ENCODE measurements around the gene BHLHE23.

The BHLHE23 gene

GRCh38 chr20:62972845-62973745, 33.7 kb downstream of the BHLHE23 start:
- Histone ChIP-seq H3K36me3 (ENCODE audit: control insufficient read depth in 4 of 4, insufficient read depth in 4 of 4, low read length in 3 of 4) (no peaks in the 10 kb centered on the region), H3K9me3 (ENCODE audit: control extremely low read depth in 1 of 5, control insufficient read depth in 4 of 5, insufficient read depth in 2 of 5, low read depth in 1 of 5, low read length in 4 of 5) (no peaks in the 10 kb centered on the region), H3K4me1 (ENCODE audit: control extremely low read depth in 1 of 4, control insufficient read depth in 4 of 4, insufficient read depth in 4 of 4, low read length in 3 of 4) (peaks cover 0 to 39% (median 21%) of the 10 kb centered on the region in 4 experiments), H3K4me3 (ENCODE audit: control insufficient read depth in 1 of 7, extremely low read depth in 1 of 7, insufficient read depth in 4 of 7, low read depth in 2 of 7, low read length in 6 of 7) (peak overlapping the region in 1 of 7 experiments; percentile 40), H3K27ac (ENCODE audit: insufficient read depth in 1 of 2, low read depth in 1 of 2, low read length in 2 of 2, poor library complexity in 1 of 2, severe bottlenecking in 2 of 2) (no peak overlapping the region), H3K27me3 (replicated peaks in 2 of 5; ENCODE audit: control insufficient read depth in 4 of 5, insufficient read depth in 5 of 5, low read length in 4 of 5) (peaks cover 0 to 42% (median 20%) of the 10 kb centered on the region in 5 experiments)
- DNase-seq: no peak
- ChIA-PET POLR2A (interaction anchor here (0.6 to 1.4 kb wide), 3 partner anchors 12 to 33 kb away, joined by 3 to 10 read pairs (median 3); partner anchors contain the start of gene BHLHE23), CTCF (interaction anchor here (0.6 to 1.8 kb wide), 16 partner anchors 8 to 207 kb away, joined by 3 to 16 read pairs (median 3); no protein-coding TSS in a partner anchor)
- 10% methylated on average over 36 of the region's 48 CpGs for WGBS (ENCODE audit: insufficient coverage)

GRCh38 chr20:62971950-62972844, 34.6 kb downstream of the BHLHE23 start:
- peaks cover 0 to 8% (median 2%) of the 10 kb centered on the region in 4 experiments for H3K36me3 ChIP-seq (ENCODE audit: control insufficient read depth in 4 of 4, insufficient read depth in 4 of 4, low read length in 3 of 4)
- H3K27ac ChIP-seq (ENCODE audit: insufficient read depth in 1 of 2, low read depth in 1 of 2, low read length in 2 of 2, poor library complexity in 1 of 2, severe bottlenecking in 2 of 2): no peak overlapping the region
- peak overlapping the region in 2 of 7 experiments; percentile 4 to 40 for H3K4me3 ChIP-seq (ENCODE audit: control insufficient read depth in 1 of 7, extremely low read depth in 1 of 7, insufficient read depth in 4 of 7, low read depth in 2 of 7, low read length in 6 of 7)
- DNase-seq: peak; percentile 85 to 91 (median 91)
- H3K27me3 ChIP-seq (replicated peaks in 2 of 5; ENCODE audit: control insufficient read depth in 4 of 5, insufficient read depth in 5 of 5, low read length in 4 of 5): peaks cover 0 to 42% (median 20%) of the 10 kb centered on the region in 5 experiments
- no peaks in the 10 kb centered on the region for H3K9me3 ChIP-seq (ENCODE audit: control extremely low read depth in 1 of 5, control insufficient read depth in 4 of 5, insufficient read depth in 2 of 5, low read depth in 1 of 5, low read length in 4 of 5)
- ChIA-PET POLR2A (interaction anchor here (0.6 to 1.4 kb wide), 3 partner anchors 13 to 33 kb away, joined by 3 to 10 read pairs (median 3); partner anchors contain the start of gene BHLHE23), CTCF (interaction anchor here (0.6 to 1.8 kb wide), 15 partner anchors 8 to 208 kb away, joined by 3 to 16 read pairs (median 3); no protein-coding TSS in a partner anchor)
- WGBS (ENCODE audit: insufficient coverage): 3% methylated on average over 31 of the region's 38 CpGs
- peaks cover 0 to 30% (median 13%) of the 10 kb centered on the region in 4 experiments for H3K4me1 ChIP-seq (ENCODE audit: control extremely low read depth in 1 of 4, control insufficient read depth in 4 of 4, insufficient read depth in 4 of 4, low read length in 3 of 4)

GRCh38 chr20:62971211-62971949, 35.4 kb downstream of the BHLHE23 start:
- 86% methylated on average over 10 of the region's 10 CpGs for WGBS (ENCODE audit: insufficient coverage)

GRCh38 chr20:62970307-62971210, 36.2 kb downstream of the BHLHE23 start:
- ChIA-PET CTCF (interaction anchor here (0.5 to 2.4 kb wide), 9 partner anchors 9 to 71 kb away, joined by 3 to 9 read pairs (median 4); no protein-coding TSS in a partner anchor), POLR2A (interaction anchor here (1.1 kb wide), 1 partner anchor 39 kb away, joined by 3 read pairs; no protein-coding TSS in a partner anchor)
- H3K27me3 ChIP-seq (replicated peaks in 2 of 5; ENCODE audit: control insufficient read depth in 4 of 5, insufficient read depth in 5 of 5, low read length in 4 of 5): peaks cover 0 to 42% (median 16%) of the 10 kb centered on the region in 5 experiments
- DNase-seq: no peak
- no peak overlapping the region for H3K27ac ChIP-seq (ENCODE audit: insufficient read depth in 1 of 2, low read depth in 1 of 2, low read length in 2 of 2, poor library complexity in 1 of 2, severe bottlenecking in 2 of 2)
- peaks cover 0 to 21% (median 11%) of the 10 kb centered on the region in 4 experiments for H3K36me3 ChIP-seq (ENCODE audit: control insufficient read depth in 4 of 4, insufficient read depth in 4 of 4, low read length in 3 of 4)
- no peaks in the 10 kb centered on the region for H3K9me3 ChIP-seq (ENCODE audit: control extremely low read depth in 1 of 5, control insufficient read depth in 4 of 5, insufficient read depth in 2 of 5, low read depth in 1 of 5, low read length in 4 of 5)
- H3K4me3 ChIP-seq (ENCODE audit: control insufficient read depth in 1 of 7, extremely low read depth in 1 of 7, insufficient read depth in 4 of 7, low read depth in 2 of 7, low read length in 6 of 7): no peak overlapping the region
- peaks cover 0 to 26% (median 15%) of the 10 kb centered on the region in 4 experiments for H3K4me1 ChIP-seq (ENCODE audit: control extremely low read depth in 1 of 4, control insufficient read depth in 4 of 4, insufficient read depth in 4 of 4, low read length in 3 of 4)
- 53% methylated on average over 29 of the region's 33 CpGs for WGBS (ENCODE audit: insufficient coverage)

More at GRCh38 chr20:62971211-62971949, 35.4 kb downstream of the BHLHE23 start:
- no peaks in the 10 kb centered on the region for H3K9me3 ChIP-seq (ENCODE audit: control extremely low read depth in 1 of 5, control insufficient read depth in 4 of 5, insufficient read depth in 2 of 5, low read depth in 1 of 5, low read length in 4 of 5)
- POLR2A ChIA-PET: no interaction called here
- H3K4me3 ChIP-seq (ENCODE audit: control insufficient read depth in 1 of 7, extremely low read depth in 1 of 7, insufficient read depth in 4 of 7, low read depth in 2 of 7, low read length in 6 of 7): no peak overlapping the region
- H3K36me3 ChIP-seq (ENCODE audit: control insufficient read depth in 4 of 4, insufficient read depth in 4 of 4, low read length in 3 of 4): peaks cover 0 to 16% (median 7%) of the 10 kb centered on the region in 4 experiments
- H3K4me1 ChIP-seq (ENCODE audit: control extremely low read depth in 1 of 4, control insufficient read depth in 4 of 4, insufficient read depth in 4 of 4, low read length in 3 of 4): peaks cover 0 to 24% (median 12%) of the 10 kb centered on the region in 4 experiments
- H3K27ac ChIP-seq (ENCODE audit: insufficient read depth in 1 of 2, low read depth in 1 of 2, low read length in 2 of 2, poor library complexity in 1 of 2, severe bottlenecking in 2 of 2): no peak overlapping the region
- peaks cover 0 to 42% (median 20%) of the 10 kb centered on the region in 5 experiments for H3K27me3 ChIP-seq (replicated peaks in 2 of 5; ENCODE audit: control insufficient read depth in 4 of 5, insufficient read depth in 5 of 5, low read length in 4 of 5)
- DNase-seq: no peak
- CTCF ChIA-PET: interaction anchor here (0.5 to 2.4 kb wide), 10 partner anchors 7 to 209 kb away, joined by 3 to 9 read pairs (median 4); no protein-coding TSS in a partner anchor

- WGBS (ENCODE audit: insufficient coverage): 88% methylated on average over 8 of the region's 8 CpGs
- Histone ChIP-seq H3K4me1 (ENCODE audit: control extremely low read depth in 1 of 4, control insufficient read depth in 4 of 4, insufficient read depth in 4 of 4, low read length in 3 of 4) (peaks cover 0 to 32% (median 18%) of the 10 kb centered on the region in 4 experiments), H3K9me3 (ENCODE audit: control extremely low read depth in 1 of 5, control insufficient read depth in 4 of 5, insufficient read depth in 2 of 5, low read depth in 1 of 5, low read length in 4 of 5) (no peaks in the 10 kb centered on the region), H3K36me3 (ENCODE audit: control insufficient read depth in 4 of 4, insufficient read depth in 4 of 4, low read length in 3 of 4) (peaks cover 0 to 27% (median 15%) of the 10 kb centered on the region in 4 experiments), H3K27me3 (replicated peaks in 2 of 5; ENCODE audit: control insufficient read depth in 4 of 5, insufficient read depth in 5 of 5, low read length in 4 of 5) (peaks cover 0 to 39% (median 14%) of the 10 kb centered on the region in 5 experiments), H3K27ac (ENCODE audit: insufficient read depth in 1 of 2, low read depth in 1 of 2, low read length in 2 of 2, poor library complexity in 1 of 2, severe bottlenecking in 2 of 2) (no peak overlapping the region), H3K4me3 (ENCODE audit: control insufficient read depth in 1 of 7, extremely low read depth in 1 of 7, insufficient read depth in 4 of 7, low read depth in 2 of 7, low read length in 6 of 7) (no peak overlapping the region)
- CTCF ChIA-PET: interaction anchor here (0.9 to 2.4 kb wide), 7 partner anchors 10 to 70 kb away, joined by 3 to 9 read pairs (median 6); no protein-coding TSS in a partner anchor
- DNase-seq: no peak
- POLR2A ChIA-PET: interaction anchor here (1.1 kb wide), 1 partner anchor 39 kb away, joined by 3 read pairs; no protein-coding TSS in a partner anchor
Observed at GRCh38 chr20:62969939-62970306, 36.8 kb downstream of the BHLHE23 start.
